A673 (cell line): Measurements from ENCODE around the gene ESRRB. TPM values are rescaled to one million over a fixed set of nuclear protein-coding genes. Genes with fewer than 3 reads are reported as not detected.

Experiments used
- BruUV-seq: library from RNA; stranded (reverse); fragments of 400-500 nt; replicated peaks from 2 replicates; lab custom pipeline; 2021; lab: Mats Ljungman, UMichigan
- CTCF ChIA-PET: fragments of 300-600 bp; sonication (Branson Sonifier 250); formaldehyde crosslinking; loops from one replicate; lab custom pipeline; 2022; ENCODE audit warnings: antibody characterized with exemption; lab: Charles Lee
- POLR2A ChIA-PET: fragments of 300-600 bp; sonication (Branson Sonifier 250); formaldehyde crosslinking; loops from one replicate; lab custom pipeline; 2022; ENCODE audit warnings: antibody characterized with exemption; ENCODE audit not compliant: low non-redundant PET; lab: Charles Lee
- DNase-seq: peaks from one replicate; pipeline ENCODE4 v3.0.0-alpha.2; 2015; ENCODE audit warnings: low spot score
- H3K27ac ChIP-seq: fragments of 200-600 bp; sonication (generic); 2 replicates; pipeline ENCODE4 v1.5.1; 2016; ENCODE audit warnings: mixed run types, low read depth, mild to moderate bottlenecking, mixed read lengths, antibody characterized with exemption, low read length; ENCODE audit not compliant: poor library complexity, severe bottlenecking
- H3K27me3 ChIP-seq: fragments of 200-600 bp; sonication (generic); replicated peaks from 2 replicates; pipeline ENCODE4 v1.6.1; 2017; ENCODE audit warnings: mixed run types, low read depth, mild to moderate bottlenecking, mixed read lengths, antibody characterized with exemption, low read length; ENCODE audit not compliant: insufficient read depth, poor library complexity
- H3K36me3 ChIP-seq: fragments of 200-600 bp; sonication (generic); 2 replicates; pipeline ENCODE4 v1.6.1; 2016; ENCODE audit warnings: mixed run types, mild to moderate bottlenecking, mixed read lengths, antibody characterized with exemption, low read length; ENCODE audit not compliant: insufficient read depth, poor library complexity, severe bottlenecking
- H3K4me1 ChIP-seq: fragments of 200-600 bp; sonication (generic); 2 replicates; pipeline ENCODE4 v1.6.1; 2017; ENCODE audit warnings: mixed run types, mild to moderate bottlenecking, mixed read lengths, antibody characterized with exemption, low read length; ENCODE audit not compliant: insufficient read depth, poor library complexity, severe bottlenecking
- H3K4me3 ChIP-seq: fragments of 200-600 bp; sonication (generic); 2 replicates; pipeline ENCODE4 v1.5.1; 2016; ENCODE audit warnings: low read depth, mixed run types, mild to moderate bottlenecking, mixed read lengths, low read length; ENCODE audit not compliant: poor library complexity, severe bottlenecking
- H3K9me3 ChIP-seq: fragments of 200-600 bp; sonication (generic); 2 replicates; pipeline ENCODE4 v1.6.1; 2016; ENCODE audit warnings: mixed run types, low read depth, mild to moderate bottlenecking, mixed read lengths, antibody characterized with exemption, low read length; ENCODE audit not compliant: poor library complexity, severe bottlenecking
- EZH2 ChIP-seq: fragments of 200-600 bp; sonication (generic); IDR thresholded peaks from 2 replicates; pipeline ENCODE4 v1.6.1; 2017; ENCODE audit warnings: borderline replicate concordance, low read depth, mild to moderate bottlenecking, mixed read lengths, antibody characterized with exemption, low read length; ENCODE audit not compliant: poor library complexity, severe bottlenecking
- intact Hi-C: fragments of 100-400 bp; cut with micrococcal nuclease; formaldehyde crosslinking; loops from one replicate; pipeline ENCODE4 v1.10.0; 2022; ENCODE audit not compliant: unreplicated experiment
- total RNA-seq: library from RNA; stranded (reverse); gene quantifications from 2 replicates; pipeline ENCODE4 v1.2.3, GENCODE V29; 2021
- TF ChIP-seq, protein P1 (sequence below): fragments of 300-800, 200-600 bp; sonication (generic); conservative IDR thresholded peaks from 2 replicates; pipeline ENCODE4 v1.5.1; 2017; ENCODE audit warnings: low read depth, mild to moderate bottlenecking, antibody characterized with exemption, low read length, moderate library complexity, mixed read lengths

ESRRB gene
- total RNA-seq, 1 experiment from 2014 or later, result 0.47 TPM

GRCh38 chr14:76339728-76340615 is 36.0 kb upstream of the ESRRB start:
- intact Hi-C loops, result no loop called here
- Histone ChIP-seq H3K9me3 (no peaks in the 10 kb centered on the region), H3K4me1 (peaks cover 5% of the 10 kb centered on the region), H3K36me3 (no peaks in the 10 kb centered on the region), H3K27me3 (peaks cover 13% of the 10 kb centered on the region), H3K4me3 (no peak overlapping the region), H3K27ac (no peak overlapping the region)
- TF ChIP-seq, protein P1, sequence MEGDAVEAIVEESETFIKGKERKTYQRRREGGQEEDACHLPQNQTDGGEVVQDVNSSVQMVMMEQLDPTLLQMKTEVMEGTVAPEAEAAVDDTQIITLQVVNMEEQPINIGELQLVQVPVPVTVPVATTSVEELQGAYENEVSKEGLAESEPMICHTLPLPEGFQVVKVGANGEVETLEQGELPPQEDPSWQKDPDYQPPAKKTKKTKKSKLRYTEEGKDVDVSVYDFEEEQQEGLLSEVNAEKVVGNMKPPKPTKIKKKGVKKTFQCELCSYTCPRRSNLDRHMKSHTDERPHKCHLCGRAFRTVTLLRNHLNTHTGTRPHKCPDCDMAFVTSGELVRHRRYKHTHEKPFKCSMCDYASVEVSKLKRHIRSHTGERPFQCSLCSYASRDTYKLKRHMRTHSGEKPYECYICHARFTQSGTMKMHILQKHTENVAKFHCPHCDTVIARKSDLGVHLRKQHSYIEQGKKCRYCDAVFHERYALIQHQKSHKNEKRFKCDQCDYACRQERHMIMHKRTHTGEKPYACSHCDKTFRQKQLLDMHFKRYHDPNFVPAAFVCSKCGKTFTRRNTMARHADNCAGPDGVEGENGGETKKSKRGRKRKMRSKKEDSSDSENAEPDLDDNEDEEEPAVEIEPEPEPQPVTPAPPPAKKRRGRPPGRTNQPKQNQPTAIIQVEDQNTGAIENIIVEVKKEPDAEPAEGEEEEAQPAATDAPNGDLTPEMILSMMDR, result no peak
- no peak for TF ChIP-seq EZH2
- no TSS peak for BruUV-seq
- POLR2A ChIA-PET, result no interaction called here
- DNase-seq, result no peak
- CTCF ChIA-PET, result no interaction called here

DNA sequence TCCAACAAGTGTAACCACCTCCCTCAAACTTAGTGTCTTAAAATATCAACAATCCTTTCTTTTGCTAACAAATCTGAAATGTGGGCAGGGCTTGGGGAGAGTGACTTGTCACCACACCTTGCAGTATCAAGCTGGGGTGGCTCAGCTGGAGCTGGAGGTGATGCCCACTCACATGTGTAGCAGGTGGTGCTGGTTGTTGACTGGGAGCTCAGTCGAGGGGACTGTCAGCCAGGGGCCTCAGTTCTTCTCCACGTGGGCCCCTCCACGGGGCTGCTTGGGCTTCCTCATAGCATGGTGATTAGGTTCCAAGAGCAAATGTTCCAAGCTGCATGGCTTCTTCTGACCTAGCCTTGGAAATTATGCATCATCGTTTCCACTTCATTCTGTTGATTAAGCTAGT is 32.6 kb upstream of the ESRRB start:
- ChIA-PET CTCF (no interaction called here), POLR2A (no interaction called here)
- intact Hi-C loops, result no loop called here
- peaks cover 13% of the 10 kb centered on the region for H3K27me3 ChIP-seq
- H3K27ac ChIP-seq, result no peak overlapping the region
- H3K36me3 ChIP-seq, result no peaks in the 10 kb centered on the region
- no peaks in the 10 kb centered on the region for H3K9me3 ChIP-seq
- TF ChIP-seq, protein P1, result no peak
- no peak for TF ChIP-seq EZH2
- no TSS peak for BruUV-seq
- no peak for DNase-seq
- H3K4me1 ChIP-seq, result peaks cover under 1% of the 10 kb centered on the region
- no peak overlapping the region for H3K4me3 ChIP-seq

- no peak for DNase-seq
- CTCF ChIA-PET, result no interaction called here
- no TSS peak for BruUV-seq
- TF ChIP-seq, protein P1, result no peak
- no peak for TF ChIP-seq EZH2
- peaks cover 16% of the 10 kb centered on the region for H3K27me3 ChIP-seq
- no peaks in the 10 kb centered on the region for H3K36me3 ChIP-seq
- H3K27ac ChIP-seq, result no peak overlapping the region
- no peaks in the 10 kb centered on the region for H3K4me1 ChIP-seq
- no peak overlapping the region for H3K4me3 ChIP-seq
- no peaks in the 10 kb centered on the region for H3K9me3 ChIP-seq
- POLR2A ChIA-PET, result no interaction called here
- intact Hi-C loops, result no loop called here
Measured at GRCh38 chr14:76346391-76347160, 29.4 kb upstream of the ESRRB start.
